ENCODE measurements around the gene WDFY1.

- TF ChIP-seq ZFX (IDR thresholded peaks at IDR 0.05) (no peak), CTCF (conservative IDR thresholded peaks at IDR 0.05) (no peak)
Measured at GRCh38 chr2:223894009-223894408, 51.1 kb downstream of the WDFY1 start.

Data from C4-2B (cell line).